ENCODE measurements around the gene ZDHHC5.
A peak's percentile ranks its signal among the peaks of the same experiment; 100 is the strongest.

The ZDHHC5 gene

DNA sequence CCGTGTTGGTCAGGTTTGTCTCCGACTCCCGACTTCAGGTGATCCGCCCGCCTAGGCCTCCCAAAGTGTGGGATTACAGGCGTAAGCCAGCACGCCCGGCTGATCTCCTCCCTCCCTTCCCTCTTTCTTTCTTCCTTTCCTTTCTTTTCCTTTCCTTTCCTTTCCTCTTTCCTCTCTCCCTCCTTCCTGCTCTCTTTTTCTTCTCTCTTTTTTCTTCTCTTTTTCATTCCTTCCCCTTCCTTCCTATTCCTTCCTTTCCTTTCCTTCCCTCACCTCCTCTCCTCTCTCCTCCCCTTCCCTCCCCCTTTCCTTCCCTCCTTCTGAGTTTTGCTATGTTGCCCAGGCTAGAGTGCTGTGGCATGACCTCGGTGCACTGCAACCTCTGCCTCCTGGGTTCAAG lies 3.9 kb upstream of the ZDHHC5 start:
- no peak for TF ChIP-seq CTCF (conservative IDR thresholded peaks at IDR 0.05; ENCODE audit: low read length)
- no peak for TF ChIP-seq EZH2phosphoT487 (IDR thresholded peaks at IDR 0.05; ENCODE audit: borderline replicate concordance)
- H4K20me1 ChIP-seq (ENCODE audit: insufficient read depth, low read length, poor library complexity, severe bottlenecking): peaks cover 14% of the 10 kb centered on the region
- H3K4me3 ChIP-seq (ENCODE audit: low read length, poor library complexity, severe bottlenecking): no peak overlapping the region
- H2AFZ ChIP-seq (ENCODE audit: low read length): no peak overlapping the region
- no peaks in the 10 kb centered on the region for H3K9me3 ChIP-seq (ENCODE audit: insufficient read depth, low read depth, low read length)
- no peak overlapping the region for H3K9ac ChIP-seq (ENCODE audit: low read depth, low read length, poor library complexity, severe bottlenecking)
- no peaks in the 10 kb centered on the region for H3K27me3 ChIP-seq (ENCODE audit: insufficient read depth, low read length, poor library complexity, severe bottlenecking)
- H3K36me3 ChIP-seq (ENCODE audit: insufficient read depth, low read length): peaks cover 10% of the 10 kb centered on the region; the same call in 1 of the 2 replicates
- peaks cover 13% of the 10 kb centered on the region for H3K4me1 ChIP-seq (ENCODE audit: insufficient read depth, low read length, poor library complexity, severe bottlenecking)
- H3K9me2 ChIP-seq (replicated peaks; ENCODE audit: low read depth, low read length): no peaks in the 10 kb centered on the region
- H3K79me2 ChIP-seq (ENCODE audit: insufficient read depth, low read length): peaks cover 32% of the 10 kb centered on the region
- no peaks in the 10 kb centered on the region for H3F3A ChIP-seq (ENCODE audit: low read depth)
- H3K4me2 ChIP-seq (ENCODE audit: low read depth, low read length, poor library complexity, severe bottlenecking): no peak overlapping the region

GRCh38 chr11:57667117-57667735 lies 688 bp upstream of the ZDHHC5 start:
- peaks cover 40% of the 10 kb centered on the region for H4K20me1 ChIP-seq (ENCODE audit: insufficient read depth, low read length, poor library complexity, severe bottlenecking)
- H3K4me2 ChIP-seq (ENCODE audit: low read depth, low read length, poor library complexity, severe bottlenecking): peak overlapping the region; percentile 91
- no peaks in the 10 kb centered on the region for H3K27me3 ChIP-seq (ENCODE audit: insufficient read depth, low read length, poor library complexity, severe bottlenecking)
- H3K36me3 ChIP-seq (ENCODE audit: insufficient read depth, low read length): peaks cover 5% of the 10 kb centered on the region; the same call in 1 of the 2 replicates
- peaks cover 40% of the 10 kb centered on the region for H3K4me1 ChIP-seq (ENCODE audit: insufficient read depth, low read length, poor library complexity, severe bottlenecking)
- no peak for TF ChIP-seq CTCF (conservative IDR thresholded peaks at IDR 0.05; ENCODE audit: low read length)
- TF ChIP-seq EZH2phosphoT487 (IDR thresholded peaks at IDR 0.05; ENCODE audit: borderline replicate concordance): no peak
- H3K9me2 ChIP-seq (replicated peaks; ENCODE audit: low read depth, low read length): no peaks in the 10 kb centered on the region
- no peaks in the 10 kb centered on the region for H3K9me3 ChIP-seq (ENCODE audit: insufficient read depth, low read depth, low read length)
- peak overlapping the region; percentile 97 for H2AFZ ChIP-seq (ENCODE audit: low read length)
- H3K9ac ChIP-seq (ENCODE audit: low read depth, low read length, poor library complexity, severe bottlenecking): peak overlapping the region; percentile 95
- H3K4me3 ChIP-seq (ENCODE audit: low read length, poor library complexity, severe bottlenecking): peak overlapping the region; percentile 98
- H3F3A ChIP-seq (ENCODE audit: low read depth): no peaks in the 10 kb centered on the region
- peaks cover 42% of the 10 kb centered on the region for H3K79me2 ChIP-seq (ENCODE audit: insufficient read depth, low read length)

GRCh38 chr11:57668434-57668782 lies 494 bp downstream of the ZDHHC5 start:
- no peaks in the 10 kb centered on the region for H3K9me2 ChIP-seq (replicated peaks; ENCODE audit: low read depth, low read length)
- peaks cover 16% of the 10 kb centered on the region; the same call in 1 of the 2 replicates for H3K36me3 ChIP-seq (ENCODE audit: insufficient read depth, low read length)
- H3K4me3 ChIP-seq (ENCODE audit: low read length, poor library complexity, severe bottlenecking): peak overlapping the region; percentile 98
- H3K79me2 ChIP-seq (ENCODE audit: insufficient read depth, low read length): peaks cover 54% of the 10 kb centered on the region
- no peaks in the 10 kb centered on the region for H3K27me3 ChIP-seq (ENCODE audit: insufficient read depth, low read length, poor library complexity, severe bottlenecking)
- H3K9me3 ChIP-seq (ENCODE audit: insufficient read depth, low read depth, low read length): no peaks in the 10 kb centered on the region
- H3K9ac ChIP-seq (ENCODE audit: low read depth, low read length, poor library complexity, severe bottlenecking): peak overlapping the region; percentile 95
- peaks cover 50% of the 10 kb centered on the region for H3K4me1 ChIP-seq (ENCODE audit: insufficient read depth, low read length, poor library complexity, severe bottlenecking)
- peak overlapping the region; percentile 99 for H3K4me2 ChIP-seq (ENCODE audit: low read depth, low read length, poor library complexity, severe bottlenecking)
- H2AFZ ChIP-seq (ENCODE audit: low read length): peak overlapping the region; percentile 81
- H3F3A ChIP-seq (ENCODE audit: low read depth): no peaks in the 10 kb centered on the region
- H4K20me1 ChIP-seq (ENCODE audit: insufficient read depth, low read length, poor library complexity, severe bottlenecking): peaks cover 48% of the 10 kb centered on the region
- TF ChIP-seq EZH2phosphoT487 (IDR thresholded peaks at IDR 0.05; ENCODE audit: borderline replicate concordance) (no peak), CTCF (conservative IDR thresholded peaks at IDR 0.05; ENCODE audit: low read length) (no peak)
